H9 (cell line): ENCODE data around the gene CFAP99. TPM values are rescaled to one million over a fixed set of nuclear protein-coding genes. Genes with fewer than 3 reads are reported as not detected.

ENCODE experiments used
- DNase-seq: peaks from one replicate; pipeline ENCODE4 v3.0.0-alpha.2; 2017
- H2AFZ ChIP-seq: one replicate; pipeline ENCODE4 v1.6.1; 2013; ENCODE audit warnings: mild to moderate bottlenecking, low read length, control low read depth, moderate library complexity
- H2AK5ac ChIP-seq: 2 replicates; pipeline ENCODE4 v1.6.1; 2013; ENCODE audit warnings: low read length, control low read depth, mixed read lengths; ENCODE audit not compliant: insufficient read length
- H2BK120ac ChIP-seq: one replicate; pipeline ENCODE4 v1.6.1; 2013; ENCODE audit warnings: low read depth, mild to moderate bottlenecking, low read length, control low read depth, inconsistent platforms; ENCODE audit not compliant: poor library complexity, severe bottlenecking
- H2BK12ac ChIP-seq: 2 replicates; pipeline ENCODE4 v1.6.1; 2013; ENCODE audit warnings: low read length, control low read depth, mixed read lengths, low read depth; ENCODE audit not compliant: insufficient read length
- H2BK15ac ChIP-seq: 2 replicates; pipeline ENCODE4 v1.6.1; 2013; ENCODE audit warnings: low read depth, low read length, control low read depth
- H2BK20ac ChIP-seq: one replicate; pipeline ENCODE4 v1.6.1; 2013; ENCODE audit warnings: low read depth, mild to moderate bottlenecking, low read length, control low read depth, inconsistent platforms; ENCODE audit not compliant: poor library complexity, severe bottlenecking
- H2BK5ac ChIP-seq: 2 replicates; pipeline ENCODE4 v1.6.1; 2013; ENCODE audit warnings: low read length, control low read depth, mixed read lengths; ENCODE audit not compliant: insufficient read length
- H3K14ac ChIP-seq: 2 replicates; pipeline ENCODE4 v1.6.1; 2013; ENCODE audit warnings: low read length, control low read depth; ENCODE audit not compliant: insufficient read depth
- H3K18ac ChIP-seq: 2 replicates; pipeline ENCODE4 v1.6.1; 2013; ENCODE audit warnings: low read depth, mild to moderate bottlenecking, mixed read lengths, low read length, control low read depth; ENCODE audit not compliant: insufficient read length
- H3K23ac ChIP-seq: 2 replicates; pipeline ENCODE4 v1.6.1; 2013; ENCODE audit warnings: low read length, control low read depth, mixed read lengths, low read depth; ENCODE audit not compliant: insufficient read length
- H3K23me2 ChIP-seq: 2 replicates; pipeline ENCODE4 v1.6.1; 2013; ENCODE audit warnings: low read depth, mild to moderate bottlenecking, mixed read lengths, low read length, control low read depth; ENCODE audit not compliant: insufficient read length, poor library complexity, severe bottlenecking
- H3K27ac ChIP-seq: 2 replicates; pipeline ENCODE4 v1.5.1; 2013; ENCODE audit warnings: low read length, control low read depth, mixed read lengths, low read depth; ENCODE audit not compliant: insufficient read length
- H3K27me3 ChIP-seq: 2 replicates; pipeline ENCODE4 v1.6.1; 2013; ENCODE audit warnings: low read length, control low read depth, inconsistent platforms; ENCODE audit not compliant: insufficient read depth
- H3K4ac ChIP-seq: 2 replicates; pipeline ENCODE4 v1.6.1; 2013; ENCODE audit warnings: low read depth, mild to moderate bottlenecking, control low read depth, inconsistent platforms, low read length, moderate library complexity
- H3K4me1 ChIP-seq: 2 replicates; pipeline ENCODE4 v1.6.1; 2013; ENCODE audit warnings: low read length, control low read depth, inconsistent platforms; ENCODE audit not compliant: insufficient read depth
- H3K4me2 ChIP-seq: 2 replicates; pipeline ENCODE4 v1.6.1; 2013; ENCODE audit warnings: low read length, control low read depth, mixed read lengths; ENCODE audit not compliant: insufficient read length, insufficient read depth
- H3K56ac ChIP-seq: 2 replicates; pipeline ENCODE4 v1.6.1; 2013; ENCODE audit warnings: low read depth, mild to moderate bottlenecking, mixed read lengths, low read length, control low read depth; ENCODE audit not compliant: insufficient read length
- H3K79me1 ChIP-seq: 2 replicates; pipeline ENCODE4 v1.6.1; 2013; ENCODE audit warnings: low read depth, mild to moderate bottlenecking, moderate library complexity, low read length, control low read depth, inconsistent platforms; ENCODE audit not compliant: insufficient read depth, poor library complexity, severe bottlenecking
- H3K79me2 ChIP-seq: 2 replicates; pipeline ENCODE4 v1.6.1; 2013; ENCODE audit warnings: low read length, control low read depth, inconsistent platforms; ENCODE audit not compliant: insufficient read depth
- H3K9ac ChIP-seq: 2 replicates; pipeline ENCODE4 v1.6.1; 2013; ENCODE audit warnings: low read length, control low read depth, mixed read lengths; ENCODE audit not compliant: insufficient read length; ENCODE audit errors: extremely low read depth
- H3K9me3 ChIP-seq: one replicate; pipeline ENCODE4 v1.6.1; 2013; ENCODE audit warnings: low read depth, low read length, inconsistent platforms; ENCODE audit not compliant: control insufficient read depth
- H3T11ph ChIP-seq: one replicate; pipeline ENCODE4 v1.6.1; 2013; ENCODE audit warnings: mild to moderate bottlenecking, low read length, control low read depth, inconsistent platforms
- H4K20me1 ChIP-seq: one replicate; pipeline ENCODE4 v1.6.1; 2013; ENCODE audit not compliant: control insufficient read depth, insufficient read length, insufficient read depth
- H4K5ac ChIP-seq: 2 replicates; pipeline ENCODE4 v1.6.1; 2013; ENCODE audit warnings: low read depth, mild to moderate bottlenecking, mixed read lengths, low read length, control low read depth; ENCODE audit not compliant: insufficient read length
- H4K8ac ChIP-seq: replicated peaks from 2 replicates; pipeline ENCODE4 v1.6.1; 2013; ENCODE audit warnings: low read length, control low read depth, mixed read lengths, low read depth; ENCODE audit not compliant: insufficient read length
- H4K91ac ChIP-seq: 2 replicates; pipeline ENCODE4 v1.6.1; 2013; ENCODE audit warnings: low read depth, mild to moderate bottlenecking, moderate library complexity, mixed read lengths, low read length, control low read depth; ENCODE audit not compliant: insufficient read length
- H3K27ac Mint-ChIP-seq, 3 experiments: 2 replicates in 2 of 3; 3 replicates in 1 of 3; pipeline ENCODE4 v1.8.0; 2020 to 2021; ENCODE audit warnings: mixed read lengths in 3 of 3, mild to moderate bottlenecking in 1 of 3, moderate library complexity in 1 of 3
- H3K27me3 Mint-ChIP-seq: 2 replicates; pipeline ENCODE4 v1.8.0; 2021; ENCODE audit warnings: low read depth, mild to moderate bottlenecking, moderate library complexity, mixed read lengths
- H3K36me3 Mint-ChIP-seq, 3 experiments: 2 replicates in 2 of 3; 3 replicates in 1 of 3; pipeline ENCODE4 v1.8.0; 2020 to 2021; ENCODE audit warnings: low read depth in 3 of 3, mixed read lengths in 3 of 3; ENCODE audit not compliant: insufficient read depth in 1 of 3
- H3K4me1 Mint-ChIP-seq, 2 experiments: 2 replicates each; pipeline ENCODE4 v1.8.0; 2020; ENCODE audit warnings: mixed read lengths in 2 of 2
- H3K4me3 Mint-ChIP-seq, 2 experiments: 2 replicates in 1 of 2; 3 replicates in 1 of 2; pipeline ENCODE4 v1.8.0; 2020 to 2021; ENCODE audit warnings: mild to moderate bottlenecking in 2 of 2, mixed read lengths in 2 of 2, moderate library complexity in 1 of 2
- H3K9me3 Mint-ChIP-seq, 2 experiments: 2 replicates in 1 of 2; 3 replicates in 1 of 2; pipeline ENCODE4 v1.8.0; 2020; ENCODE audit warnings: mild to moderate bottlenecking in 2 of 2, mixed read lengths in 2 of 2, moderate library complexity in 1 of 2
- CTCF ChIP-seq: fragments of 200-600 bp; sonication (generic); conservative IDR thresholded peaks from 3 replicates; pipeline ENCODE4 v1.8.0; 2021; ENCODE audit warnings: antibody characterized with exemption, mild to moderate bottlenecking
- WGBS: extraction: QIAGEN DNeasy Blood & Tissue Kit; methylation state at CpG from one replicate; pipeline ENCODE4 v1.1.7; 2013; ENCODE audit warnings: missing lambda C conversion rate, low lambda C conversion rate, mixed read lengths; ENCODE audit not compliant: insufficient read length; ENCODE audit errors: extremely low coverage; 5-methylcytosine and 5-hydroxymethylcytosine counted together
- total RNA-seq: library from RNA; stranded (reverse); gene quantifications from 2 replicates; pipeline ENCODE4 v1.2.1, GENCODE V29; 2021

CFAP99 gene
- total RNA-seq, 1 experiment from 2014 or later: 0.35 TPM

- no peak overlapping the region for H2BK5ac ChIP-seq
- Mint-ChIP-seq H3K27ac (no peak overlapping the region), H3K4me3 (no peak overlapping the region), H3K9me3 (no peaks in the 10 kb centered on the region), H3K36me3 (no peaks in the 10 kb centered on the region), H3K4me1 (no peaks in the 10 kb centered on the region), H3K27me3 (peaks cover 7% of the 10 kb centered on the region)
- H3K9me3 ChIP-seq: no peaks in the 10 kb centered on the region
- H3K4ac ChIP-seq: no peak overlapping the region
- H3K27ac ChIP-seq: no peak overlapping the region
- H3K14ac ChIP-seq: no peak overlapping the region; the same call in 1 of the 2 replicates
- no peak overlapping the region for H2AK5ac ChIP-seq
- no peak overlapping the region for H2BK12ac ChIP-seq
- DNase-seq: no peak
- no peak overlapping the region for H2AFZ ChIP-seq
- WGBS: no CpG with 5 or more reads among the region's 10 CpGs
- no peak overlapping the region for H3K56ac ChIP-seq
- no peak overlapping the region for H2BK15ac ChIP-seq
- no peak overlapping the region for H2BK20ac ChIP-seq
- no peak overlapping the region for H3K23ac ChIP-seq
- H4K20me1 ChIP-seq: no peaks in the 10 kb centered on the region
- H3T11ph ChIP-seq: no peak overlapping the region
- H3K18ac ChIP-seq: no peak overlapping the region
- H2BK120ac ChIP-seq: no peak overlapping the region
- no peak overlapping the region for H4K8ac ChIP-seq
- H4K5ac ChIP-seq: no peak overlapping the region
- no peaks in the 10 kb centered on the region for H3K4me1 ChIP-seq
- H3K4me2 ChIP-seq: no peak overlapping the region
- TF ChIP-seq CTCF: no peak
- H3K9ac ChIP-seq: no peak overlapping the region
- no peaks in the 10 kb centered on the region for H3K27me3 ChIP-seq
- no peaks in the 10 kb centered on the region for H3K23me2 ChIP-seq
- no peak overlapping the region for H4K91ac ChIP-seq
- no peaks in the 10 kb centered on the region for H3K79me1 ChIP-seq
- no peaks in the 10 kb centered on the region for H3K79me2 ChIP-seq
Observed at GRCh38 chr4:2451036-2451520, 32.3 kb downstream of the CFAP99 start.
